NCI-H1694 treated with DMSO at 0.1 percent for 48 hours (cell line): ENCODE data around the gene TFB2M.
"Not testable (repeated sequence)": the region's sequence is repeated elsewhere in the genome, so short reads cannot be mapped to it uniquely, and the experiment has no call there.

Experiments
- DNase-seq: peaks from one replicate; lab custom pipeline; 2025; lab: John Stamatoyannopoulos, UW

TFB2M gene

DNA sequence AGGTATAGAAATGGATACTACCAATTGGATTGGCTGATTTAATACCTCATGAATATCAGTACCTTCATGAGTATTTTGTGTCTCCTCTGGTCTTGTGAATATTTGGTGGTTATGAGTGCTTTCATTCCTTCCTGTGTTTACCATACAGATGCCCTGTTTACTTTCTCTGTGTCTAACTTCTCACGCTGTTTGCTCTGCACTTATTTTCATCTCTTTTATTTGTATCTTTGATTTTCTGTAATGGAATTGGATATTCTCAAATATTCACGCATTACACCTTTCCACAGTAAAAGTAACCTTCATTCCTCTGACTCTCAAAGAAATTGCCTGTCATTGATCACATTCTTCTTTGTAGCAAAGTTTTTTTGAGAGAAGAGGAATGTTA, 17.0 kb upstream of the TFB2M start:
- no peak for DNase-seq

GRCh38 chr1:246582301-246583055, 16.4 kb upstream of the TFB2M start:
- no peak for DNase-seq

DNA sequence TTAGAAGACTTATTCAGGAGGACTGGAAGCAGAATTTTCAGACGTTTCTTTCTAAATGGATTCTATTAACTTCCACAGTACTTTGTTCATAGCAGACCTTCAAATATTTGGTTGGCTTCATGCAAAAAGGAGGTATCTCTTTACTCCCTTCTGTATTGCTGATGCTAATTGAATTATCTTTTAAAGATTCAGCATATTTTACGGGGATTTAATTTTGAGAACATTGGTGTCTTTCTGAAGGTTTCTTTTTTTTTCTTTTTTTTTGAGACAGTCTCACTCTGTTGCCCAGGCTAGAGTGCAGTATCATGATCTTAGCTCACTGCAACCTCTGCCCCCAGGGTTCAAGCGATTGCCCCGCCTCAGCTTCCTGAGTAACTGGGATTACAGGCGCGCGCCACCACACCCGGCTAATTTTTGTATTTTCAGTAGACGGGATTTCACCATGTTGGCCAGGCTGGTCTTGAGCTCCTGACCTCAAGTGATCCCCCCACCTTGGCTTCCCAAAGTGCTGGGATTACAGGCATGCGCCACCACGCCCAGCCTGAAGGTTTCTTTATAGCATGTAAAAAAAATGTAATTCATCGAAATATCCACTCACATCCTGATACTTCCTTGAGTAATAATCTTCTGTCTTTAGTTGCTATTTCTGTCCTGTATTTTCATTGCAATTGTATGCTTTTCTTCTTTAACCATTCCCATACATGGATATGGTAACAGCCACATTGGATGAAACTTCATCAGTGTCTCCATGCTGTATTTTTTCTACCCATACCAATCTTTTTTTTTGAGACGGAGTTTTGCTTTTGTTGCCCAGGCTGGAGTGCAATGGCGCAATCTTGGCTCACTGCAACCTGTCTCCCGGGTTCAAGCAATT, 14.7 kb upstream of the TFB2M start:
- DNase-seq = no peak

- no peak for DNase-seq
These were observed 13.8 kb upstream of the TFB2M start for GRCh38 chr1:246579818-246580217.

DNA sequence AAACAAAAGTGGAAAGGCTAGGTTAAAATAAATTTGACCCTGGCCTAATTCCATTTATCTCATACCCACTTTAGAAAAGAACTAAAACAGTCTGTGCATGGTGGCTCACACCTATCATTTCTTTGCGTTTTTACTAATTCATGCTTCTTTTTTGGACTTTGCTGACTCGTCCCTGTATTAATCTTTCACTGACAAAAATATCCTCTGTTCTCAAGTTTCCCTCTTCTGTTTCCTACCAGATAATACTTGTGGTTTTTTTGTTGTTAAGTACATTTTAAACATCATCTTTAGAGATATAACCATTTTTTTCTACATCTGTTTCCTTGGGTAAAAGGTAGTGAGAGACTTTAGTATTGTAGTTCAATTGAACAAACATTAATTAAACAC, 11.7 kb upstream of the TFB2M start:
- no peak for DNase-seq

GRCh38 chr1:246577082-246577719, 11.1 kb upstream of the TFB2M start:
- DNase-seq = no peak

- no peak for DNase-seq
These were observed 10.6 kb upstream of the TFB2M start for GRCh38 chr1:246576709-246577032.

DNA sequence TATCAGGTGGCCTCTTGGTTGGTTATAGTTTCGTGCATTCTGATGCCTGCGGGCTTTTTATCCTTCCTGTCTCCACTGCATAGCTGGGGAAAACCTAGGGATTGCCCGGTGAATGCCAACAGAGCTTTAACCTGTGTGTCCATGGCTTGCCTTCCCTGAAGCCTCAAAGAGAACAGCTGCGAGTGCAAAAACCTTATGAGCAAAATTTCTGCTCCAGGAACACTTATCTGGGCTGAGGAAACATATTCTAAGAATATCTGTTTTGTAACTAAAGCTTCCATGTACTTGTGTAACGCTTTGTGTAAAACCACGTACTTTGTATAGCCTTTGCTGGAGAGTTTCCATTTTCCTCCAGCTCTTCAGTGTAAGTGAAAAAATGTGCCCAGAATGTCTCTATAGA, 7.4 kb upstream of the TFB2M start:
- DNase-seq = no peak

- DNase-seq = no peak
These were observed 6.7 kb upstream of the TFB2M start for GRCh38 chr1:246572785-246573184.

GRCh38 chr1:246571953-246572352, 5.9 kb upstream of the TFB2M start:
- no peak for DNase-seq

- DNase-seq = not testable (repeated sequence)
These were observed 5.2 kb upstream of the TFB2M start for GRCh38 chr1:246571309-246571708.

- DNase-seq = no peak
These were observed 3.5 kb upstream of the TFB2M start for GRCh38 chr1:246569248-246570238.

- DNase-seq = no peak
These were observed 1.7 kb upstream of the TFB2M start for GRCh38 chr1:246567646-246568235.

- peak; percentile 18 for DNase-seq
These were observed 968 bp upstream of the TFB2M start for GRCh38 chr1:246566813-246567645.

DNA sequence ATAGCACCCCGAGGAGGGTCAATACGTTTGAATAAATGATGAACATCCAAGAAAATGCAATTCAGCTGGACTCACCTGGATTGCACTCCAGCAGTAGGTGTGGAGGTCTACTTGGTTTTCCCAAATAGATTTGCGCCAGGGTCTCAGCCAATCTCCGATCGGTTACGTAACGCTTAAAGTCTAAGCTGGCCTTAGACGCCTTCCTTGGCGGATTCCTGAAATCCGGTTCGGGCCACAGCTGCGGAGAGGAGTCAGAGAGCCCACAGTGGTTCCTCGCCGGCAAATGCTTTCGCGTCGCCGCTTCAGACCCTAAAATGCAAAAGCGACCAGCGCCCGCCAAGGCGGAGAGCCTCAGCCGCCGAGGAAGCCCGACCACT, 322 bp downstream of the TFB2M start:
- DNase-seq = no peak

DNA sequence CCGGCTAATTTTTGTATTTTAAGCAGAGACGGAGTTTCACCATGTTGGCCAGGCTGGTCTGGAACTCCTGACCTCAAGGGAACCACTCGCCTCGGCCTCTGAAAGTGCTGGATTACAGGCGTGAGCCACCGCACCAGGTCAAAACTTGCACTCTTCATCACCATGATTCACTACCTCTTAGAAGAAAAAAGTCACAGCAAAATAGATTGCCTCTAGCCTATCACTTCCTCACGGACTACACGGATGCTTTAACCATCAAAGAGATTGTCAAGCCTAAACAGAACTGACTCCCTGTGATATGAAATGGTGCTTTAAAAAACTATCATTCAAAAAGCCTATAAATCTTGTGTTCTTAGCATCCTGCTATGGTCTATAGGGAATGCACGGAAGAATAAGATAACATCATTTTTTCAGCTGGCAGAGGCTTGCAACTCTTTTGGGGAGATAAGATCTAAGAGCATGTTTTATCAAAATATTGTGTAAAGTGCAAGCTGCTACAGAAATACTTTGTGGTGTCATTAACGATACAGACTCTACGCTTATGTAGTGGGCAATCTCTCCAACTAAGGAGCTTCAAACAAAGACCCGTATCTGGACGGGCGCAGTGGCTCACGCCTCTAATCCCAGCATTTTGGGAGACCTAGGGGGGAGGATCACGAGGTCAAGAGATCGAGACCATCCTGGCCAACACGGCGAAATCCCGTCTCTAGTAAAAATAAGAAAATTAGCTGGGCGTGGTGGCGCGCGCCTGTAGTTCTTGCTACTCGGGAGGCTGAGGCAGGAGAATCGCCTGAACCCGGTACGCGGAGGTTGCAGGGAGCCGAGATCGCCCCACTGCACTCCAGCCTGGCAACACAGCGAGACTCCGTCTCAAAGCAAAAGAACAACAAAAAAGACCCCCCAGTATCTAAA, 966 bp downstream of the TFB2M start:
- DNase-seq = no peak

GRCh38 chr1:246560833-246561232, 5.2 kb downstream of the TFB2M start:
- DNase-seq = not testable (repeated sequence)

GRCh38 chr1:246559310-246559709, 6.8 kb downstream of the TFB2M start:
- no peak for DNase-seq

GRCh38 chr1:246558041-246558440, 8.0 kb downstream of the TFB2M start:
- DNase-seq = no peak
